PC-3 (cell line): ENCODE results near the gene ATP5ME. TPM values are rescaled to one million over a fixed set of nuclear protein-coding genes. Genes with fewer than 3 reads are reported as not detected.
A peak's percentile ranks its signal among the peaks of the same experiment; 100 is the strongest.
"Not testable (repeated sequence)": the region's sequence is repeated elsewhere in the genome, so short reads cannot be mapped to it uniquely, and the experiment has no call there.

Experiments
- ATAC-seq: fragments of 200-7000 bp; cut with Tn5 transposase; 2 replicates; pipeline ENCODE4 v1.9.1; 2020; ENCODE audit warnings: mild to moderate bottlenecking, moderate library complexity
- BruUV-seq: library from RNA; stranded (reverse); fragments of 400-500 nt; replicated peaks from 2 replicates; lab custom pipeline; 2021; lab: Mats Ljungman, UMichigan
- CTCF ChIA-PET: fragments of 300-600 bp; sonication (Branson Sonifier 250); formaldehyde crosslinking; loops from one replicate; lab custom pipeline; 2022; ENCODE audit warnings: antibody characterized with exemption; lab: Charles Lee
- POLR2A ChIA-PET: fragments of 300-600 bp; sonication (Branson Sonifier 250); formaldehyde crosslinking; loops from one replicate; lab custom pipeline; 2022; ENCODE audit warnings: antibody characterized with exemption; ENCODE audit not compliant: unreplicated experiment; lab: Charles Lee
- DNase-seq: peaks from one replicate; pipeline ENCODE4 v3.0.0-alpha.2; 2015
- H2AFZ ChIP-seq: fragments of 300-600 bp; sonication (generic); 2 replicates; pipeline ENCODE4 v1.6.0; 2016; ENCODE audit warnings: antibody characterized with exemption, low read length
- H3F3A ChIP-seq: fragments of 300-600 bp; sonication (generic); one replicate; pipeline ENCODE4 v1.6.0; 2017; ENCODE audit warnings: antibody characterized with exemption, low read length, control low read depth, mild to moderate bottlenecking; ENCODE audit not compliant: unreplicated experiment
- H3K27ac ChIP-seq: fragments of 300-600 bp; sonication (generic); 2 replicates; pipeline ENCODE4 v1.5.1; 2016; ENCODE audit warnings: mild to moderate bottlenecking, low read length
- H3K27me3 ChIP-seq: fragments of 300-600 bp; sonication (generic); 2 replicates; pipeline ENCODE4 v1.6.1; 2016; ENCODE audit warnings: low read length, mixed read lengths
- H3K36me3 ChIP-seq: fragments of 300-600 bp; sonication (generic); 2 replicates; pipeline ENCODE4 v1.6.1; 2016; ENCODE audit warnings: low read depth, mixed run types, low read length, mixed read lengths
- H3K4me1 ChIP-seq: fragments of 300-600 bp; sonication (generic); 2 replicates; pipeline ENCODE4 v1.5.1; 2016; ENCODE audit warnings: low read length; ENCODE audit not compliant: insufficient read depth
- H3K4me2 ChIP-seq: fragments of 300-600 bp; sonication (generic); 2 replicates; pipeline ENCODE4 v1.6.0; 2016; ENCODE audit warnings: low read length
- H3K4me3 ChIP-seq: fragments of 300-600 bp; sonication (generic); 2 replicates; pipeline ENCODE4 v1.5.1; 2016; ENCODE audit warnings: mild to moderate bottlenecking, low read length, mixed read lengths
- H3K79me2 ChIP-seq: fragments of 300-600 bp; sonication (generic); 2 replicates; pipeline ENCODE4 v1.6.1; 2017; ENCODE audit warnings: low read length, mixed read lengths
- H3K9ac ChIP-seq: fragments of 300-600 bp; sonication (generic); 2 replicates; pipeline ENCODE4 v1.6.0; 2016; ENCODE audit warnings: mild to moderate bottlenecking, low read length
- H3K9me2 ChIP-seq: fragments of 300-600 bp; sonication (generic); replicated peaks from 2 replicates; pipeline ENCODE4 v1.6.1; 2016; ENCODE audit warnings: mixed run types, low read length, mixed read lengths
- H3K9me3 ChIP-seq: fragments of 300-600 bp; sonication (generic); 2 replicates; pipeline ENCODE4 v1.6.1; 2016; ENCODE audit warnings: low read length, mixed read lengths
- H4K20me1 ChIP-seq: fragments of 300-600 bp; sonication (generic); 2 replicates; pipeline ENCODE4 v1.6.1; 2016; ENCODE audit warnings: low read length, mixed read lengths
- EZH2 ChIP-seq: fragments of 300-600 bp; sonication (generic); IDR thresholded peaks from one replicate; pipeline ENCODE4 v1.6.1; 2017; ENCODE audit warnings: antibody characterized with exemption, mild to moderate bottlenecking, low read length; ENCODE audit not compliant: unreplicated experiment
- EZH2phosphoT487 ChIP-seq: fragments of 300-600 bp; sonication (generic); IDR thresholded peaks from 2 replicates; pipeline ENCODE4 v1.6.1; 2018; ENCODE audit warnings: mild to moderate bottlenecking, antibody characterized with exemption, low read length, borderline replicate concordance
- intact Hi-C: fragments of 100-400 bp; cut with micrococcal nuclease; formaldehyde crosslinking; loops from 2 replicates; pipeline ENCODE4 v1.9.0; 2023
- total RNA-seq: library from RNA; depleted of rRNA; stranded (reverse); fragments of >200 nt; gene quantifications from 2 replicates; pipeline ENCODE4 v1.2.3, GENCODE V29; 2014
- TF ChIP-seq, protein P1 (sequence below): fragments of 300-600 bp; sonication (generic); conservative IDR thresholded peaks from 2 replicates; pipeline ENCODE4 v1.5.1; 2017; ENCODE audit warnings: antibody characterized with exemption, low read depth, mild to moderate bottlenecking, low read length

ATP5ME gene
- total RNA-seq, 1 experiment from 2014 or later = 579 TPM

- no peak overlapping the region for H3K9ac ChIP-seq
- no peaks in the 10 kb centered on the region for H3K9me3 ChIP-seq
- intact Hi-C loops = no loop called here
- H3K9me2 ChIP-seq = no peaks in the 10 kb centered on the region
- ATAC-seq (no peak), DNase-seq (no peak)
- no peaks in the 10 kb centered on the region for H3F3A ChIP-seq
- H3K4me2 ChIP-seq = no peak overlapping the region
- POLR2A ChIA-PET = no interaction called here
- TF ChIP-seq EZH2phosphoT487 (no peak), EZH2 (no peak)
- TF ChIP-seq, protein P1, sequence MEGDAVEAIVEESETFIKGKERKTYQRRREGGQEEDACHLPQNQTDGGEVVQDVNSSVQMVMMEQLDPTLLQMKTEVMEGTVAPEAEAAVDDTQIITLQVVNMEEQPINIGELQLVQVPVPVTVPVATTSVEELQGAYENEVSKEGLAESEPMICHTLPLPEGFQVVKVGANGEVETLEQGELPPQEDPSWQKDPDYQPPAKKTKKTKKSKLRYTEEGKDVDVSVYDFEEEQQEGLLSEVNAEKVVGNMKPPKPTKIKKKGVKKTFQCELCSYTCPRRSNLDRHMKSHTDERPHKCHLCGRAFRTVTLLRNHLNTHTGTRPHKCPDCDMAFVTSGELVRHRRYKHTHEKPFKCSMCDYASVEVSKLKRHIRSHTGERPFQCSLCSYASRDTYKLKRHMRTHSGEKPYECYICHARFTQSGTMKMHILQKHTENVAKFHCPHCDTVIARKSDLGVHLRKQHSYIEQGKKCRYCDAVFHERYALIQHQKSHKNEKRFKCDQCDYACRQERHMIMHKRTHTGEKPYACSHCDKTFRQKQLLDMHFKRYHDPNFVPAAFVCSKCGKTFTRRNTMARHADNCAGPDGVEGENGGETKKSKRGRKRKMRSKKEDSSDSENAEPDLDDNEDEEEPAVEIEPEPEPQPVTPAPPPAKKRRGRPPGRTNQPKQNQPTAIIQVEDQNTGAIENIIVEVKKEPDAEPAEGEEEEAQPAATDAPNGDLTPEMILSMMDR = no peak
- H3K4me3 ChIP-seq = no peak overlapping the region
- H4K20me1 ChIP-seq = no peaks in the 10 kb centered on the region
- CTCF ChIA-PET = no interaction called here
- BruUV-seq = no TSS peak
- no peaks in the 10 kb centered on the region for H3K4me1 ChIP-seq
- H3K36me3 ChIP-seq = no peaks in the 10 kb centered on the region
- H3K27ac ChIP-seq = no peak overlapping the region
- peaks cover 73% of the 10 kb centered on the region for H3K79me2 ChIP-seq
- no peaks in the 10 kb centered on the region for H3K27me3 ChIP-seq
- H2AFZ ChIP-seq = no peak overlapping the region
Measured at GRCh38 chr4:708631-708933, 34.5 kb upstream of the ATP5ME start.

GRCh38 chr4:707929-708630 lies 34.0 kb upstream of the ATP5ME start:
- H3K9me2 ChIP-seq = no peaks in the 10 kb centered on the region
- DNase-seq = no peak
- no peak for TF ChIP-seq EZH2phosphoT487
- TF ChIP-seq, protein P1 = no peak
- TF ChIP-seq EZH2 = no peak
- no peak for ATAC-seq
- no peak overlapping the region for H3K4me2 ChIP-seq
- no peaks in the 10 kb centered on the region for H3K36me3 ChIP-seq
- H3F3A ChIP-seq = no peaks in the 10 kb centered on the region
- BruUV-seq = no TSS peak
- intact Hi-C loops = no loop called here
- no peak overlapping the region for H3K27ac ChIP-seq
- peaks cover 68% of the 10 kb centered on the region for H3K79me2 ChIP-seq
- H2AFZ ChIP-seq = no peak overlapping the region
- ChIA-PET POLR2A (no interaction called here), CTCF (no interaction called here)
- no peaks in the 10 kb centered on the region for H3K4me1 ChIP-seq
- no peaks in the 10 kb centered on the region for H4K20me1 ChIP-seq
- H3K9ac ChIP-seq = no peak overlapping the region
- H3K9me3 ChIP-seq = no peaks in the 10 kb centered on the region
- H3K4me3 ChIP-seq = no peak overlapping the region
- no peaks in the 10 kb centered on the region for H3K27me3 ChIP-seq

GRCh38 chr4:706834-707598 lies 32.9 kb upstream of the ATP5ME start:
- H4K20me1 ChIP-seq = no peaks in the 10 kb centered on the region
- intact Hi-C loops = no loop called here
- H3K27me3 ChIP-seq = no peaks in the 10 kb centered on the region
- H3F3A ChIP-seq = no peaks in the 10 kb centered on the region
- POLR2A ChIA-PET = no interaction called here
- peaks cover 57% of the 10 kb centered on the region for H3K79me2 ChIP-seq
- peak overlapping the region; percentile 58 for H3K4me3 ChIP-seq
- DNase-seq (no peak), ATAC-seq (no peak)
- TF ChIP-seq EZH2phosphoT487 (no peak), EZH2 (no peak)
- TF ChIP-seq, protein P1 = no peak
- no peak overlapping the region for H3K27ac ChIP-seq
- peak overlapping the region; percentile 86 for H3K4me2 ChIP-seq
- peak overlapping the region; percentile 99 for H3K9ac ChIP-seq
- H2AFZ ChIP-seq = no peak overlapping the region
- no peaks in the 10 kb centered on the region for H3K9me3 ChIP-seq
- BruUV-seq = TSS peak; percentile 22
- no peaks in the 10 kb centered on the region for H3K36me3 ChIP-seq
- CTCF ChIA-PET = no interaction called here
- no peaks in the 10 kb centered on the region for H3K9me2 ChIP-seq
- no peaks in the 10 kb centered on the region for H3K4me1 ChIP-seq

GRCh38 chr4:706083-706633 lies 32.1 kb upstream of the ATP5ME start:
- intact Hi-C loops, H3K27me3 ChIP-seq, H3K27ac ChIP-seq, CTCF ChIA-PET, H3K9me2 ChIP-seq, H3F3A ChIP-seq, H3K9me3 ChIP-seq, POLR2A ChIA-PET, H3K4me1 ChIP-seq, DNase-seq, H3K36me3 ChIP-seq, ATAC-seq, H4K20me1 ChIP-seq, BruUV-seq: not testable (repeated sequence)
- peak overlapping the region; percentile 99 for H3K9ac ChIP-seq
- H3K79me2 ChIP-seq = peaks cover 52% of the 10 kb centered on the region
- peak overlapping the region; percentile 77; the same call in 1 of the 2 replicates for H2AFZ ChIP-seq
- H3K4me3 ChIP-seq = peak overlapping the region; percentile 85
- H3K4me2 ChIP-seq = peak overlapping the region; percentile 86
